ENCODE data around the gene PTPN20.

The PTPN20 gene

GRCh38 chr10:47045331-47045861 lies 134.2 kb downstream of the PTPN20 start:
- no peak for TF ChIP-seq GATA1 (IDR thresholded peaks at IDR 0.05; ENCODE audit: low read depth, low read length)
- no peak for TF ChIP-seq POLR2A (IDR thresholded peaks at IDR 0.05; ENCODE audit: low read length)

GRCh38 chr10:47046321-47047126 lies 135.3 kb downstream of the PTPN20 start:
- TF ChIP-seq POLR2A (IDR thresholded peaks at IDR 0.05; ENCODE audit: low read length) = no peak
- TF ChIP-seq GATA1 (IDR thresholded peaks at IDR 0.05; ENCODE audit: low read depth, low read length) = no peak
- no peak for DNase-seq

More at GRCh38 chr10:47045331-47045861, 134.2 kb downstream of the PTPN20 start:
- no peak for DNase-seq

- TF ChIP-seq POLR2A (IDR thresholded peaks at IDR 0.05; ENCODE audit: low read length) (no peak), GATA1 (IDR thresholded peaks at IDR 0.05; ENCODE audit: low read depth, low read length) (no peak)
- no peak for DNase-seq
Measured at GRCh38 chr10:47047127-47047504, 135.9 kb downstream of the PTPN20 start.

GRCh38 chr10:47047577-47048525 lies 136.6 kb downstream of the PTPN20 start:
- DNase-seq = peak; percentile 63 to 81
- TF ChIP-seq GATA1 (IDR thresholded peaks at IDR 0.05; ENCODE audit: low read depth, low read length) (no peak), POLR2A (IDR thresholded peaks at IDR 0.05; ENCODE audit: low read length) (no peak)

- TF ChIP-seq POLR2A (IDR thresholded peaks at IDR 0.05; ENCODE audit: low read length) = no peak
- TF ChIP-seq GATA1 (IDR thresholded peaks at IDR 0.05; ENCODE audit: low read depth, low read length) = no peak
- DNase-seq = no peak
Measured at GRCh38 chr10:47048526-47048905, 137.3 kb downstream of the PTPN20 start.

GRCh38 chr10:47049056-47049851 lies 138.0 kb downstream of the PTPN20 start:
- TF ChIP-seq POLR2A (IDR thresholded peaks at IDR 0.05; ENCODE audit: low read length) = no peak
- TF ChIP-seq GATA1 (IDR thresholded peaks at IDR 0.05; ENCODE audit: low read depth, low read length) = no peak
- no peak for DNase-seq

- no peak for DNase-seq
Measured at GRCh38 chr10:47049906-47050305, 138.7 kb downstream of the PTPN20 start.

GRCh38 chr10:47050618-47051455 lies 139.6 kb downstream of the PTPN20 start:
- DNase-seq = no peak
- TF ChIP-seq GATA1 (IDR thresholded peaks at IDR 0.05; ENCODE audit: low read depth, low read length) (no peak), POLR2A (IDR thresholded peaks at IDR 0.05; ENCODE audit: low read length) (no peak)

More at GRCh38 chr10:47049906-47050305, 138.7 kb downstream of the PTPN20 start:
- TF ChIP-seq POLR2A (IDR thresholded peaks at IDR 0.05; ENCODE audit: low read length) (no peak), GATA1 (IDR thresholded peaks at IDR 0.05; ENCODE audit: low read depth, low read length) (no peak)

GRCh38 chr10:47051741-47052238 lies 140.6 kb downstream of the PTPN20 start:
- no peak for TF ChIP-seq GATA1 (IDR thresholded peaks at IDR 0.05; ENCODE audit: low read depth, low read length)
- no peak for TF ChIP-seq POLR2A (IDR thresholded peaks at IDR 0.05; ENCODE audit: low read length)
- DNase-seq = no peak

Measured in erythroblast (primary cell).